Caco-2 (cell line): Measurements from ENCODE around the gene GRID1. TPM values are rescaled to one million over a fixed set of nuclear protein-coding genes. Genes with fewer than 3 reads are reported as not detected.

ENCODE experiments used
- BruUV-seq: library from RNA; stranded (reverse); fragments of 400-500 nt; replicated peaks from 2 replicates; lab custom pipeline; 2021; lab: Mats Ljungman, UMichigan
- CTCF ChIA-PET: fragments of 300-600 bp; sonication (Branson Sonifier 250); formaldehyde crosslinking; loops from one replicate; lab custom pipeline; 2022; ENCODE audit warnings: antibody characterized with exemption; lab: Charles Lee
- POLR2A ChIA-PET: fragments of 300-600 bp; sonication (Branson Sonifier 250); formaldehyde crosslinking; loops from one replicate; lab custom pipeline; 2022; ENCODE audit warnings: antibody characterized with exemption; lab: Charles Lee
- DNase-seq, 2 experiments: peaks; one replicate each; pipeline versions ENCODE4 v3.0.0 to v3.0.0-alpha.2; 2020 to 2022
- H3K27me3 ChIP-seq: replicated peaks from 2 replicates; pipeline ENCODE4 v1.6.0; 2011; ENCODE audit warnings: low read length; ENCODE audit not compliant: control insufficient read depth, insufficient read depth
- H3K36me3 ChIP-seq: 2 replicates; pipeline ENCODE4 v1.5.1; 2011; ENCODE audit warnings: low read length; ENCODE audit not compliant: control insufficient read depth, insufficient read depth
- H3K4me1 ChIP-seq: fragments of 250-450 bp; sonication (Bioruptor Pico); 2 replicates; pipeline ENCODE4 v1.5.1; 2020; ENCODE audit warnings: mild to moderate bottlenecking
- H3K4me3 ChIP-seq: 2 replicates; pipeline ENCODE4 v1.5.1; 2011; ENCODE audit warnings: low read depth, mild to moderate bottlenecking, control low read depth, low read length
- H3K9me3 ChIP-seq: fragments of 250-450 bp; sonication (Bioruptor Pico); 2 replicates; pipeline ENCODE4 v1.5.1; 2020; ENCODE audit warnings: mild to moderate bottlenecking, moderate library complexity
- H3K27ac Mint-ChIP-seq: one replicate; pipeline ENCODE4 v1.8.0; 2022; ENCODE audit warnings: mixed read lengths; ENCODE audit not compliant: unreplicated experiment
- H3K27me3 Mint-ChIP-seq: one replicate; pipeline ENCODE4 v1.8.0; 2022; ENCODE audit warnings: mixed read lengths; ENCODE audit not compliant: insufficient read depth, unreplicated experiment
- H3K36me3 Mint-ChIP-seq: one replicate; pipeline ENCODE4 v1.8.0; 2022; ENCODE audit warnings: mild to moderate bottlenecking, mixed read lengths; ENCODE audit not compliant: insufficient read depth, unreplicated experiment
- H3K4me1 Mint-ChIP-seq: one replicate; pipeline ENCODE4 v1.8.0; 2022; ENCODE audit warnings: low read depth, mixed read lengths; ENCODE audit not compliant: unreplicated experiment
- H3K4me3 Mint-ChIP-seq: one replicate; pipeline ENCODE4 v1.8.0; 2022; ENCODE audit warnings: mild to moderate bottlenecking, moderate library complexity, mixed read lengths; ENCODE audit not compliant: unreplicated experiment
- H3K9me3 Mint-ChIP-seq: one replicate; pipeline ENCODE4 v1.8.0; 2022; ENCODE audit warnings: mixed read lengths; ENCODE audit not compliant: unreplicated experiment
- CTCF ChIP-seq, 2 experiments: fragments of 200-600 bp in 1 of 2; IDR thresholded peaks; 1 replicate in 1 of 2; 2 replicates in 1 of 2; pipeline versions ENCODE4 v1.5.1 to v1.8.0; 2011 to 2022; ENCODE audit warnings: antibody characterized with exemption in 1 of 2, control low read depth in 1 of 2, inconsistent platforms in 1 of 2, low read depth in 1 of 2, low read length in 1 of 2, mild to moderate bottlenecking in 1 of 2, moderate library complexity in 1 of 2; ENCODE audit not compliant: insufficient read depth in 1 of 2, severe bottlenecking in 1 of 2, unreplicated experiment in 1 of 2
- intact Hi-C: fragments of 100-400 bp; cut with micrococcal nuclease; formaldehyde crosslinking; loops from one replicate; pipeline ENCODE4 v1.10.0; 2022; ENCODE audit not compliant: unreplicated experiment
- total RNA-seq: library from RNA; stranded (reverse); gene quantifications from 2 replicates; pipeline ENCODE4 v1.2.3, GENCODE V29; 2022

The GRID1 gene
- total RNA-seq, 1 experiment from 2014 or later, result 8.0 TPM

- H3K4me1 ChIP-seq, result no peaks in the 10 kb centered on the region
- intact Hi-C loops, result no loop called here
- BruUV-seq, result no TSS peak
- TF ChIP-seq CTCF (IDR thresholded peaks at IDR 0.05; ENCODE audit: insufficient read depth in 1 of 2, low read depth in 1 of 2, low read length in 1 of 2, severe bottlenecking in 1 of 2, unreplicated experiment in 1 of 2), result no peak
- no peaks in the 10 kb centered on the region for H3K36me3 ChIP-seq
- H3K4me1 Mint-ChIP-seq, result peaks cover 6% of the 10 kb centered on the region
- H3K27ac Mint-ChIP-seq, result no peak overlapping the region
- no peaks in the 10 kb centered on the region for H3K27me3 ChIP-seq
- H3K9me3 ChIP-seq, result no peaks in the 10 kb centered on the region
- CTCF ChIA-PET, result no interaction called here
- POLR2A ChIA-PET, result no interaction called here
- no peak overlapping the region for H3K4me3 Mint-ChIP-seq
- no peaks in the 10 kb centered on the region for H3K9me3 Mint-ChIP-seq
- no peaks in the 10 kb centered on the region for H3K36me3 Mint-ChIP-seq
- H3K27me3 Mint-ChIP-seq, result peaks cover 18% of the 10 kb centered on the region
- H3K4me3 ChIP-seq, result no peak overlapping the region
- no peak for DNase-seq
These were observed 369.1 kb downstream of the GRID1 start for GRCh38 chr10:85997544-85997943.

- Mint-ChIP-seq H3K27me3 (peaks cover 11% of the 10 kb centered on the region), H3K4me3 (no peak overlapping the region), H3K27ac (no peak overlapping the region), H3K4me1 (peaks cover 6% of the 10 kb centered on the region), H3K36me3 (no peaks in the 10 kb centered on the region), H3K9me3 (no peaks in the 10 kb centered on the region)
- BruUV-seq, result no TSS peak
- peak in 1 of 2 experiments; percentile 41 for TF ChIP-seq CTCF (IDR thresholded peaks at IDR 0.05; ENCODE audit: insufficient read depth in 1 of 2, low read depth in 1 of 2, low read length in 1 of 2, severe bottlenecking in 1 of 2, unreplicated experiment in 1 of 2)
- POLR2A ChIA-PET, result no interaction called here
- peak in 1 of 2 experiments; percentile 22 for DNase-seq
- no peaks in the 10 kb centered on the region for H3K9me3 ChIP-seq
- H3K4me1 ChIP-seq, result no peaks in the 10 kb centered on the region
- H3K4me3 ChIP-seq, result no peak overlapping the region
- no peaks in the 10 kb centered on the region for H3K36me3 ChIP-seq
- no peaks in the 10 kb centered on the region for H3K27me3 ChIP-seq
- intact Hi-C loops, result loop anchor here (1.0 kb wide), 1 partner anchor 382 kb away; no protein-coding TSS in a partner anchor
- CTCF ChIA-PET, result interaction anchor here (0.6 to 1.3 kb wide), 5 partner anchors 9 to 263 kb away, joined by 3 to 4 read pairs (median 3); no protein-coding TSS in a partner anchor
These were observed 370.8 kb downstream of the GRID1 start for GRCh38 chr10:85995791-85996190.

GRCh38 chr10:85993840-85994507, 372.6 kb downstream of the GRID1 start:
- Histone ChIP-seq H3K9me3 (no peaks in the 10 kb centered on the region), H3K4me1 (no peaks in the 10 kb centered on the region), H3K36me3 (no peaks in the 10 kb centered on the region), H3K4me3 (no peak overlapping the region), H3K27me3 (no peaks in the 10 kb centered on the region)
- ChIA-PET CTCF (no interaction called here), POLR2A (no interaction called here)
- intact Hi-C loops, result no loop called here
- TF ChIP-seq CTCF (IDR thresholded peaks at IDR 0.05; ENCODE audit: insufficient read depth in 1 of 2, low read depth in 1 of 2, low read length in 1 of 2, severe bottlenecking in 1 of 2, unreplicated experiment in 1 of 2), result no peak
- Mint-ChIP-seq H3K36me3 (no peaks in the 10 kb centered on the region), H3K27ac (no peak overlapping the region), H3K9me3 (no peaks in the 10 kb centered on the region), H3K27me3 (peaks cover 11% of the 10 kb centered on the region), H3K4me3 (no peak overlapping the region), H3K4me1 (peaks cover 6% of the 10 kb centered on the region)
- no TSS peak for BruUV-seq
- DNase-seq, result no peak
